B cell (primary cell): ENCODE data around the gene SMAGP.
"Not testable (repeated sequence)": the region's sequence is repeated elsewhere in the genome, so short reads cannot be mapped to it uniquely, and the experiment has no call there.

Source experiments
- CTCF ChIP-seq: fragments of 200-600 bp; IDR thresholded peaks from one replicate; pipeline ENCODE4 v1.8.0; 2022; ENCODE audit warnings: antibody characterized with exemption, mild to moderate bottlenecking
- EZH2 ChIP-seq: IDR thresholded peaks from 2 replicates; pipeline ENCODE4 v1.6.1; 2012; ENCODE audit warnings: borderline replicate concordance, low read depth, mild to moderate bottlenecking, moderate library complexity, low read length; ENCODE audit not compliant: insufficient read depth, poor library complexity, severe bottlenecking

GRCh38 chr12:51272810-51273209 is 2.6 kb upstream of the SMAGP start:
- TF ChIP-seq CTCF, EZH2: not testable (repeated sequence)
